D721Med (cell line): Measurements from ENCODE around the gene NAPG.
"Not testable (repeated sequence)": the region's sequence is repeated elsewhere in the genome, so short reads cannot be mapped to it uniquely, and the experiment has no call there.

Source experiments
- DNase-seq: peaks from one replicate; pipeline ENCODE4 v3.0.0; 2011; ENCODE audit warnings: low spot score; ENCODE audit not compliant: insufficient read length
- FAIRE-seq: peaks from 2 replicates; lab custom pipeline; 2011; peaks lifted over from hg19 to GRCh38; lab: Jason Lieb, UNC
- CTCF ChIP-seq: IDR thresholded peaks from 2 replicates; pipeline ENCODE4 v1.5.1; 2012; ENCODE audit warnings: mild to moderate bottlenecking, control low read depth; ENCODE audit not compliant: insufficient read depth; ENCODE audit errors: missing control alignments

NAPG gene

GRCh38 chr18:10497206-10497749 is 28.5 kb upstream of the NAPG start:
- TF ChIP-seq CTCF = no peak
- FAIRE-seq = no peak
- DNase-seq = no peak

- no peak for TF ChIP-seq CTCF
- DNase-seq (no peak), FAIRE-seq (no peak)
Measured at GRCh38 chr18:10499230-10499629, 26.6 kb upstream of the NAPG start.

GRCh38 chr18:10500038-10500437 is 25.8 kb upstream of the NAPG start:
- no peak for TF ChIP-seq CTCF
- no peak for FAIRE-seq
- DNase-seq = no peak

- no peak for TF ChIP-seq CTCF
- DNase-seq (no peak), FAIRE-seq (no peak)
Measured at GRCh38 chr18:10504723-10505122, 21.1 kb upstream of the NAPG start.

GRCh38 chr18:10505892-10506291 is 19.9 kb upstream of the NAPG start:
- not testable (repeated sequence) for DNase-seq, FAIRE-seq

GRCh38 chr18:10508591-10508990 is 17.2 kb upstream of the NAPG start:
- TF ChIP-seq CTCF = no peak
- FAIRE-seq (no peak), DNase-seq (no peak)

- FAIRE-seq (no peak), DNase-seq (no peak)
- TF ChIP-seq CTCF = no peak
Measured at GRCh38 chr18:10511236-10511635, 14.6 kb upstream of the NAPG start.

- no peak for FAIRE-seq
- no peak for TF ChIP-seq CTCF
- no peak for DNase-seq
Measured at GRCh38 chr18:10514082-10514481, 11.7 kb upstream of the NAPG start.
